Activated naive CD4-positive, alpha-beta T cell (primary cell): ENCODE results near the gene GABBR2.

Experiments used
- DNase-seq, 4 experiments: peaks; one replicate each; lab custom pipeline; 2025; lab: John Stamatoyannopoulos, UW

GABBR2 gene

GRCh38 chr9:98708933-98709911, at the start of gene GABBR2:
GABBR2 (minus strand) TSS chr9:98708935; CDS start chr9:98708737, 198 bp downstream.
- no peak for DNase-seq

- no peak for DNase-seq
These were observed 46.4 kb upstream of the GABBR2 start for GRCh38 chr9:98755006-98755618.

GRCh38 chr9:98751210-98751609, 42.5 kb upstream of the GABBR2 start:
- no peak for DNase-seq

- no peak for DNase-seq
These were observed 41.8 kb upstream of the GABBR2 start for GRCh38 chr9:98750364-98751060.

GRCh38 chr9:98747476-98747875, 38.7 kb upstream of the GABBR2 start:
- no peak for DNase-seq

GRCh38 chr9:98745470-98745869, 36.7 kb upstream of the GABBR2 start:
- DNase-seq = no peak

- no peak for DNase-seq
These were observed 35.3 kb upstream of the GABBR2 start for GRCh38 chr9:98743818-98744611.

GRCh38 chr9:98743329-98743728, 34.6 kb upstream of the GABBR2 start:
- DNase-seq = no peak

GRCh38 chr9:98742325-98743280, 33.9 kb upstream of the GABBR2 start:
- no peak for DNase-seq

- no peak for DNase-seq
These were observed 31.6 kb upstream of the GABBR2 start for GRCh38 chr9:98740226-98740881.

GRCh38 chr9:98738741-98739140, 30.0 kb upstream of the GABBR2 start:
- no peak for DNase-seq

- no peak for DNase-seq
These were observed 27.5 kb upstream of the GABBR2 start for GRCh38 chr9:98736226-98736625.

- no peak for DNase-seq
These were observed 24.1 kb upstream of the GABBR2 start for GRCh38 chr9:98732801-98733200.

- DNase-seq = no peak
These were observed 23.4 kb upstream of the GABBR2 start for GRCh38 chr9:98732091-98732490.

- no peak for DNase-seq
These were observed 22.1 kb upstream of the GABBR2 start for GRCh38 chr9:98730871-98731270.

- DNase-seq = no peak
These were observed 19.8 kb upstream of the GABBR2 start for GRCh38 chr9:98728500-98728899.

- no peak for DNase-seq
These were observed 18.7 kb upstream of the GABBR2 start for GRCh38 chr9:98727428-98727827.

GRCh38 chr9:98726735-98727134, 18.0 kb upstream of the GABBR2 start:
- no peak for DNase-seq

- DNase-seq = no peak
These were observed 16.2 kb upstream of the GABBR2 start for GRCh38 chr9:98724810-98725530.
